Naive B cell (primary cell): ENCODE data around the gene GNA12. TPM values are rescaled to one million over a fixed set of nuclear protein-coding genes. Genes with fewer than 3 reads are reported as not detected.
"Not testable (repeated sequence)": the region's sequence is repeated elsewhere in the genome, so short reads cannot be mapped to it uniquely, and the experiment has no call there.

Experiments
- ATAC-seq, 2 donors: fragments of 150-1000 bp; cut with Tn5 transposase; 2 replicates each; pipeline ENCODE4 v1.10.0; 2021; ENCODE audit warnings: low read depth in 2 of 2, mild to moderate bottlenecking in 2 of 2, moderate library complexity in 2 of 2
- DNase-seq: peaks from one replicate; pipeline ENCODE4 v3.0.0; 2022
- H3K27ac Mint-ChIP-seq, 6 donors: one replicate each; pipeline ENCODE4 v1.8.0; 2020 to 2022; ENCODE audit warnings: mild to moderate bottlenecking in 6 of 6, mixed read lengths in 6 of 6, moderate library complexity in 5 of 6, inconsistent platforms in 2 of 6
- H3K27me3 Mint-ChIP-seq, 3 donors: one replicate each; pipeline ENCODE4 v1.8.0; 2021 to 2022; ENCODE audit warnings: mixed read lengths in 3 of 3, mild to moderate bottlenecking in 1 of 3
- H3K36me3 Mint-ChIP-seq, 2 donors: one replicate each; pipeline ENCODE4 v1.8.0; 2020 to 2022; ENCODE audit warnings: mixed read lengths in 2 of 2, inconsistent platforms in 1 of 2, mild to moderate bottlenecking in 1 of 2
- H3K4me1 Mint-ChIP-seq, 3 donors: one replicate each; pipeline ENCODE4 v1.8.0; 2020 to 2022; ENCODE audit warnings: mixed read lengths in 3 of 3, inconsistent platforms in 1 of 3, mild to moderate bottlenecking in 1 of 3, moderate library complexity in 1 of 3
- H3K4me3 Mint-ChIP-seq, 8 donors: one replicate each; pipeline ENCODE4 v1.8.0; 2020 to 2022; ENCODE audit warnings: mild to moderate bottlenecking in 8 of 8, mixed read lengths in 8 of 8, moderate library complexity in 8 of 8, inconsistent platforms in 2 of 8
- H3K9me3 Mint-ChIP-seq, 7 donors: one replicate each; pipeline ENCODE4 v1.8.0; 2020 to 2022; ENCODE audit warnings: mixed read lengths in 7 of 7, mild to moderate bottlenecking in 5 of 7, inconsistent platforms in 2 of 7, moderate library complexity in 1 of 7
- polyA plus RNA-seq, 6 donors: library from polyadenylated mRNA; unstranded; fragments of 300-500 nt; fragmentation: Illumina TruSeq; gene quantifications; one replicate each; pipeline ENCODE4 v1.2.3, GENCODE V29; 2021; ENCODE audit warnings: low read depth in 6 of 6

GNA12 gene
- polyA plus RNA-seq, 6 donors from 2014 or later = 26.6 to 43.8 (median 34.8) TPM

DNA sequence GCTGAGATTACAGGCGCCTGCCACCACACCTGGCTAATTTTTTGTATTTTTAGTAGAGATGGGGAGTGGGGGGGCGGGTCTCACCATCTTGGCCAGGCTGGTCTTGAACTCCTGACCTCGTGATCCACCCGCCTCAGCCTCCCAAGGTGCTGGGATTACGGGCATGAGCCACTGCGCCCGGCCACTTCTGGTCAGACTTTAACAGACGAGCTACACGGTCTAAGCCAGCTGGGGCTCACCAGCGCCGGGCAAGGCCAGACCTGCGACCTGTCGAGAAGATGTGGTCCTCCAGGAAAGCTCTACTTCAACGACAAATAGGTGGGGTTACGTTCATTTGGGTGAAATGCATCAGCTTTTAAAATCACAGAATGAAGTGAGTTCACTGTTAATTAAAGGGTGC is 120.1 kb downstream of the GNA12 start:
- not testable (repeated sequence) for DNase-seq, H3K27me3 Mint-ChIP-seq, ATAC-seq, H3K9me3 Mint-ChIP-seq, H3K4me3 Mint-ChIP-seq
- Mint-ChIP-seq H3K4me1 (peaks cover 10 to 28% (median 12%) of the 10 kb centered on the region in 3 donors), H3K36me3 (peaks cover 0 to 11% of the 10 kb centered on the region in 2 donors), H3K27ac (peak overlapping the region in 3 of 6 donors; percentile 65 to 83 (median 70))

DNA sequence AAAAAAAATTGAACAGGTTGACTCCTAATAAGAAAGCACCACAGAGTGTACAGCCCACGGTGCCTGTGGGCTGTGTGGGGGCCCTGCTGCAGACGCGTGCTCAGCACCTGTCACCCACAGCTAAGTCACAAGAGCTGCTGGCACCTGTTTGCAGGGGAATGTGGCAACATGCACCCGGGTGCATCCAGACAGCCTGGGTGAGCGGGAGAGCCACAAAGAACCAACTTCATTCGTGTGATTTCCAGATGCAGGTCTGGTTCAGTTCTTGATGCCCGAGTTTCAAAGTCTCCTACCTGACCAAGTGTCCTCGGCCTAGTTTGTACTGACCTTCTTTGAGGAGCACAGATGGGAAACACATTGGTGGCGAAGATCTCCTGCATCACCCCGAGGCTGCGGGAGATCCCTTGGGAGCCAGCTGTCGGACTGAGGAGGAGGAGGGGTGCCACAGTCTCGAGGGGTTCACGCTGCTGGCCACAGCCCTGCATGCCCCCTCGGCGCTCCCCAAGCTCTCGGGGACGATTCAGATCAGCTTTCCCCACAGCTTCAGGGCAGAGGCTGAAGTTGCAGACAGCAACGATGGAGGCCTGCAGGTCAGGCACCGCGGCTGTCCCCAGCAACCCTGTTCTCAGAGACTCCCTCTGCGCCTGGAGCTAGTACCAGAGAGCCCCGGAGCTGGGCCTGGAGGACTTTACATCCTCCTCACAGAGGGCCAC is 120.8 kb downstream of the GNA12 start:
- ATAC-seq = peak in 1 of 2 donors; percentile 22
- peaks cover 0 to 8% of the 10 kb centered on the region in 2 donors for H3K36me3 Mint-ChIP-seq

DNA sequence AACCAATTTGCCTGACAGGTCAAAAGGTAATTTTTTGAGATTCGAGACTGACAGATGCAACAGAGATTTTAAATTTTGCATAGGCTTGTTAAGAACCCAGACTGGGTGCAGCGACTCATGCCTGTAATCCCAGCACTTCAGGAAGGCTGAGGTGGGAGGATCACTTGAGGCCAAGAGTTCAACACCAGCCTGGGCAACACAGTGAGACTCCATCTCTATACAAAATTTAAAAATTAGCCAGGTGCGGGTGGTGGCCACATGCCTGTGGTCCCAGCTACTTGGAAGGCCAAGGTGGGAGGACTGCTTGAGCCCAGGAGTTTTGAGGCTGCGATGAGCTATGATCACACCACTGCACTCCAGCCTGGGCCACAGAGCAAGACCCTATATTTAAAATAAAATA is 121.5 kb downstream of the GNA12 start:
- H3K27ac Mint-ChIP-seq = peak overlapping the region in 2 of 6 donors; percentile 56 to 70
- H3K27me3 Mint-ChIP-seq = no peaks in the 10 kb centered on the region
- peaks cover 0 to 4% of the 10 kb centered on the region in 2 donors for H3K36me3 Mint-ChIP-seq
- no peaks in the 10 kb centered on the region for H3K9me3 Mint-ChIP-seq
- DNase-seq = no peak
- H3K4me1 Mint-ChIP-seq = peaks cover 24 to 39% (median 26%) of the 10 kb centered on the region in 3 donors
- H3K4me3 Mint-ChIP-seq = no peak overlapping the region
- no peak for ATAC-seq

More for the DNA sequence above, 120.8 kb downstream of the GNA12 start:
- Mint-ChIP-seq H3K9me3 (no peaks in the 10 kb centered on the region), H3K4me1 (peaks cover 17 to 35% (median 19%) of the 10 kb centered on the region in 3 donors), H3K27me3 (no peaks in the 10 kb centered on the region), H3K4me3 (no peak overlapping the region), H3K27ac (peak overlapping the region in 5 of 6 donors; percentile 39 to 87 (median 71))
- no peak for DNase-seq

DNA sequence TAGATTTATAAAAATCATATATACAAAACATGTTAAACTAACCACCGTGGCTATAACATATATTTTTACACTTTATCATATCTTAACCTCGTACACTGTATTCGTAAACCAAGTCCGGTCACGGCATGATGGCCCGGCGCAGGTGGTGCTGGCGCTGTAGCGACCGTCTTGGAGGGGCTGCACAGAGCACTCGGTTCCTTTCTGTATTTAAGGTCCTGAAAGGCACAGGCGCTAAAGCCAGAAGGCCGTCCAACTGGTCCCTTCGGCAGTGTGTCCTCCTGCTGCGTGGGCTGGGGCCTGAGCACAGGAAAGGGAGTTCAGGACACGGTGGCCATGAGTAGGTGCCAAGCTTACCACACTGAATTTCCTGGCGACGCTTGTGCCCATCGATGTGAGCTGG is 122.3 kb downstream of the GNA12 start:
- DNase-seq (no peak), ATAC-seq (no peak)
- Mint-ChIP-seq H3K27ac (peak overlapping the region in 2 of 6 donors; percentile 26 to 90), H3K4me1 (peaks cover 30 to 47% (median 34%) of the 10 kb centered on the region in 3 donors), H3K9me3 (no peaks in the 10 kb centered on the region), H3K27me3 (no peaks in the 10 kb centered on the region), H3K36me3 (peaks cover 0 to 4% of the 10 kb centered on the region in 2 donors), H3K4me3 (no peak overlapping the region)

DNA sequence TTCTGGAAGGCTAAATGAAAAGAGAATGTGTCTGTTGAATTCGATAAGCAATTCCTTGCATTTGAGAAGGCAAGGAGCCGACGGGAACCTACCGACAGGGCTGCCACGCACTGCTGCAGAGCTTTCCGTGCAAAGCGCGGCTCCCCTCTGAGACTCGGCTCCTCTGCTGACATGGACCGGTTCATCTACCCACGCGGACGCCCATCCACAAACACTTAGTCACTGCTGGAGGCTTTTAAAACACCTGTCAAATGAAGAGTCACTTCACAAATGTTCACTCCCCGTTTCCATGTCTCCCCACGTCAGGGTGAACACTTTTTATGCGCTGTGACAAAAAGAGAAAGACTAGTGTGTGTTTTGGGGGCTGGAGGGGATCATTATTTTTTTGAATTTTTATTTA is 124.1 kb downstream of the GNA12 start:
- H3K27me3 Mint-ChIP-seq = no peaks in the 10 kb centered on the region
- H3K36me3 Mint-ChIP-seq = peaks cover 0 to 4% of the 10 kb centered on the region in 2 donors
- peak overlapping the region in 4 of 6 donors; percentile 51 to 67 (median 61) for H3K27ac Mint-ChIP-seq

DNA sequence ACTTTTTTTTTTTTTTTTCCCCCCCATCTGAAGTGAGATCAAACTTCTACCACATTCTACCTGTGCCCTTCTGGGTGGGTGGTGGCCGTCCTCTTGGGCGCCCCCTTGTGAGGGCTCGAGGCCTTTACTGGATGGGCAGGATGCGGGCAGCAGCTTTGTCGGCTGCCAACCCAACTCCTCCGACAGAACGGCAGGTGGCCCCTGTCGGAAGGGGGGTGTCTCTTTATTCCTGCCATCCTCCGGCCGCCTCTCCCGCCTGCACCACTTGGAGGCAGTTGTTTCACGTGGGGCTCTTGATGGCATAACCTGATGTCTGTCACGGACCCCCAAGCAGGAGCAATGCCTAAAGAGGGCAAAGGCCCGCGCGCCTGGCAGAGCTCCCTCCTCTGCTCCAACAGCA is 125.1 kb downstream of the GNA12 start:
- Mint-ChIP-seq H3K9me3 (no peaks in the 10 kb centered on the region), H3K4me1 (peaks cover 54 to 74% (median 57%) of the 10 kb centered on the region in 3 donors), H3K36me3 (peaks cover 0 to 5% of the 10 kb centered on the region in 2 donors), H3K27me3 (no peaks in the 10 kb centered on the region), H3K4me3 (peak overlapping the region in 6 of 8 donors; percentile 32 to 86 (median 72)), H3K27ac (peak overlapping the region in 5 of 6 donors; percentile 71 to 91 (median 81))
- DNase-seq (peak; percentile 65), ATAC-seq (peak; percentile 47 to 54)

More for the DNA sequence above, 124.1 kb downstream of the GNA12 start:
- peak overlapping the region in 1 of 8 donors; percentile 64 for H3K4me3 Mint-ChIP-seq
- H3K4me1 Mint-ChIP-seq = peaks cover 47 to 64% (median 52%) of the 10 kb centered on the region in 3 donors
- ATAC-seq (no peak), DNase-seq (no peak)
- no peaks in the 10 kb centered on the region for H3K9me3 Mint-ChIP-seq

DNA sequence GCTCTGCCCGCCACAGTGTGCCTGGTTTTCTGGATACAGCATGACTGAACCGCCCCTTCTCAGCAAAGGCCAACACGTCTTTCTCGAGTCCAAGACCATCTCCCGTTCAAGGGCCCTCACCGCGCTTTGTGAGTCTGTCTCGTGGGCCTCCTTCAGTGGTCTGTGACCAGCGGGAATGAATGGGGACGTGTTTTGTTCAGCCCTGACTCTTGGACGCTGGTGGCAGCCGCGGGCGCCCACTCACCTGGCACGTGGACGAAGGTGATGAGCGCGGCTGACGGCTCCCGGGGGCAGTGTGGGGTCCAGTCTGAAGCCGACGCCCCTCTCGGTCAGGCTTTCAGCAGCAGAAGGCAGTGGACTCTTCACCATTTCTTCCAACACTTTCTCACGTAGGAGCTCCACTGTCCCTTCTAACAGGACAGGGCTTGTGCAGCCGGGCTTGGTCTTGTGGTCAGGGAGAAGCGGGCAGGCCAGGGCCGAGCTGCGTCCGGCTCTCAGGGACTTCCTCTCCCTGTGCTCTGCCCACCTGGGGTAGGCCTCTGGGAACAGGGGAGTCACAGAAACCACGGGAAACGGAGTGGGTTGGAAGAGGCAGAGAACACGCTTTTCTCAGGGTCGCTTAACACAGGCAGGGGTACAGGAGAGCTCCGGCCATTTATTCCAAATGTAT is 125.7 kb downstream of the GNA12 start:
- ATAC-seq (no peak), DNase-seq (no peak)
- Mint-ChIP-seq H3K27ac (peak overlapping the region; percentile 71 to 91 (median 80)), H3K4me1 (peaks cover 54 to 80% (median 57%) of the 10 kb centered on the region in 3 donors), H3K36me3 (peaks cover 0 to 10% of the 10 kb centered on the region in 2 donors), H3K27me3 (no peaks in the 10 kb centered on the region), H3K4me3 (peak overlapping the region; percentile 48 to 86 (median 72)), H3K9me3 (no peaks in the 10 kb centered on the region)

DNA sequence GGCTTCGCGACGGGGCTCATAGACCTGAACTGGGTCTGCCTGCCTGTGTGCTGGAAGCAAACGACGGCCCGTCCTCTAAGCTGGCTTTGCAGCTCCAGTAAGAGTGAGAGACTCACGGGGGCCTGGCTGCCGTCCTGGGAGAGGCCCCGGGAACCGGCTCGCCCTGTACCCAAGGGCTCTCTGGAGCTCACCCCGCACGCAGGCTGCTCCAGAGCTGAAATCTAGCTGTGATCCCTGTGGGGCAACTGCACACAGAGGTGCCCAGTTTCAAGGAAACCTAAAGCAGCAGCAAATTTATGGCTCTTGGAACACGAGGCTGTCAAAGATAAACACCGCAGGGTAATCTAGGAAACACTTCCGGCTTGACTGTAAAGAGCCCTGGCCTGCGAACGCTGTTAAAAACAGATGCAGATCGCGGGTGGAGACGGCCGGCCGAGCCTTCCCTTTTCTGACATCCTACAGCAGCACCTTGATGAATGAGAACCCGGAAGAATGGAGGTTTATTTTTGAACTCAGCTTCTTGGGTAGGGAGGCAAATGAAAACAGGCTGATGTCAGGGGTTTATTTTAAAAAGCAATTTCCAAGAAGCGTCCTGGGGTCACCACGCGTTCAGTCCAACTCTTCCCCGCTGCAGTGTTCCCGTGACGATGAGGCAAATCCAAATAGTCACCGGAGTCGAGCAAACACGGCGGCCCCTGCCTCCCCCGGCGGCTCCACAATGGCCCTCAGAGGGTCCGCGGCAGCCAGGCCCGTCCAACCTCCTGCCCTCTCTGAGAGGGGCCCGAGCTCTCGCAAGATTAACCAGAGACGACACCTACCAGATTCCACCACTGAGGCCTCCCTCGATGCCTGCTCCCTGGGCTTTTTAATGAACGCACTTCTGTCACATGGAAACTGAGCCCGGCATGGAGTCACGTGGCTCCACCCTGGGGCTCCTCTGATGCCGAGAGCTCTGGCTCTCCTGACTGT is 126.5 kb downstream of the GNA12 start:
- H3K27ac Mint-ChIP-seq = peak overlapping the region; percentile 60 to 98 (median 90)
- no peaks in the 10 kb centered on the region for H3K9me3 Mint-ChIP-seq
- peak overlapping the region; percentile 55 to 82 (median 74) for H3K4me3 Mint-ChIP-seq
- ATAC-seq = peak; percentile 51 to 55
- H3K27me3 Mint-ChIP-seq = no peaks in the 10 kb centered on the region
- peaks cover 50 to 75% (median 57%) of the 10 kb centered on the region in 3 donors for H3K4me1 Mint-ChIP-seq
- H3K36me3 Mint-ChIP-seq = peaks cover 0 to 10% of the 10 kb centered on the region in 2 donors
- peak; percentile 57 for DNase-seq

DNA sequence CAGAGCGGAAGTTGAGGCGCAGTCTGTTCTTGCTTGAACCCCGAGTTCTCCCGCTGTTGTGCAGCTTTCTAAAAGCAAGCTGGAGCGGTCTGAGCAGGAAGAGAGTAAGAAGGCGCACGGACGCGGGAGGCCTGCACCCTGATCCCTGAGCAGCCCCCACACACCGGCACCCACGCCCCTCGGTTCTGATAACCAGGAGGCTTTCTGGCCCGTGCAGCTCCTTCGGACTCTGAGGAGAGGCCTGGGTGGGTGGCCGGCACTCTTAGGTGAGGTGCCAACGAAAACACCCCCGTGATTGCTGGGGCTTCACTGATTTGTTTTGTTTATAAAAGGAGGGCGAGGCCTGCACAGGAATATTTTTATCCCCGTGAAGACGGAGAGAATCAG is 127.2 kb downstream of the GNA12 start:
- H3K27ac Mint-ChIP-seq = peak overlapping the region in 4 of 6 donors; percentile 44 to 98 (median 88)
- peak overlapping the region in 7 of 8 donors; percentile 56 to 87 (median 73) for H3K4me3 Mint-ChIP-seq
- peaks cover 0 to 10% of the 10 kb centered on the region in 2 donors for H3K36me3 Mint-ChIP-seq
- ATAC-seq (no peak), DNase-seq (no peak)
- H3K27me3 Mint-ChIP-seq = no peaks in the 10 kb centered on the region
- peaks cover 50 to 75% (median 57%) of the 10 kb centered on the region in 3 donors for H3K4me1 Mint-ChIP-seq
- no peaks in the 10 kb centered on the region for H3K9me3 Mint-ChIP-seq

DNA sequence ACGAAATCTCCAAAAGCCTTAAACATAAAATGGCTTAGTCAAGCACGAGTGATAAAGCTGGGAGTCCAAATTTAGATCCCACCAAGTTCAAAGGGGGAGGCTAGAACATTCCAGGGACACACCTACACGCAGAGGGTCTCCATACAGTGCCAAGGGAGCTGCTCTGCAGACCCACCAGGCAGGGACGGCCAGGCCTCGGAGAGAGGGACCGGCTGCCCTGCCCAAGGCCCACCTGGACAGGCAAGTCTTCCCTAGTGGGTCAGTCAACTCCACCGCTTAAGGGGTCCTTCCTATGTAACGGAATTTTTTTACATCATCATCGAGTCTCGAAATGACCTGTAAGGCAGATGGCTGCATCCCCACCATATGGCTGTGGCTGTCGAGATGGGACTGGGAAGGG is 127.6 kb downstream of the GNA12 start:
- peaks cover 50 to 74% (median 57%) of the 10 kb centered on the region in 3 donors for H3K4me1 Mint-ChIP-seq
- peaks cover 0 to 10% of the 10 kb centered on the region in 2 donors for H3K36me3 Mint-ChIP-seq
- ATAC-seq (no peak), DNase-seq (no peak)
- peak overlapping the region in 5 of 6 donors; percentile 24 to 98 (median 84) for H3K27ac Mint-ChIP-seq
- H3K27me3 Mint-ChIP-seq = no peaks in the 10 kb centered on the region
- peak overlapping the region in 7 of 8 donors; percentile 63 to 87 (median 73) for H3K4me3 Mint-ChIP-seq
- H3K9me3 Mint-ChIP-seq = no peaks in the 10 kb centered on the region

DNA sequence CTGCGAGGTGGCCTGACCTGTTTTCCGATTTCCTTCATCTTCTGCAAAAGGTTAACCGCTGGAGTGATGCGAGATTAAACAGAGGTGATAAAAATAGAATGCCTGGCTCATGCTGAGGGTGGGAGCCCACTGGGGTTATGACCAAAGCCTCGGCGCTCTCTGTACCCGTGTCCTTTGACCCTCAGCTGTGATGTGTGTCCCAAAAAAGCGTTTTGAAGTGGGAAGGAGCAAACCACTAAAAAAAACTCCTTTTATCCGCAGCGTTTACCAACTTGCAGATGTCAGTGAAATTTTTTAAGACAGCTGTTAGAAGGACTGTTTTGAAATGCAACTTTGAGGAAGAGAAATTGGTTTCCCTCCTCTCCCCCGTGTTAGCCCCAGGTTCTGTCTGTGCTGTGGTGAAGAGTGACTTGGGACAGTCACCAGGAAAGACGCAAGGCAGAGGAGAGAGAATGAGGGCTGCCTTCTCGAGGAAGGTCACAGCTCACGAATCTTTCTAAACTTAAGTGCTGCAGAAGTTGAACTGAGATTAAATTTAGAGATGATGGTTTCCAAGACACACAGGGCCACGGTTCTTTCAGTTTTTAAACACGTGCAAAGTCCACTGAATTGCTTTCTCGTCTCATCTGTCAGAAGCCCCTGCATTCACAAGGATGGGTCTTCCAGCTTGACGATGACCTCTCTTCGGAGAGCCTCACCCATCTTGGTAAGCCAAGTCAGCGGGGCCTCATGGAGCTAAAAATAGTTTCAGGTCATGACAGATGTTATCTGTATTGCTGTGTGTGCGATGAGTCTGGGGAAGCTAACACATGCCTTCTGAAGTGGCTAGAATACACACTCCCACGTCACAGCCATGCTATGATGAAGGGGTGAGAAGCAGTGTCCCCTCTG is 128.5 kb downstream of the GNA12 start:
- H3K27ac Mint-ChIP-seq = peak overlapping the region; percentile 71 to 91 (median 78)

DNA sequence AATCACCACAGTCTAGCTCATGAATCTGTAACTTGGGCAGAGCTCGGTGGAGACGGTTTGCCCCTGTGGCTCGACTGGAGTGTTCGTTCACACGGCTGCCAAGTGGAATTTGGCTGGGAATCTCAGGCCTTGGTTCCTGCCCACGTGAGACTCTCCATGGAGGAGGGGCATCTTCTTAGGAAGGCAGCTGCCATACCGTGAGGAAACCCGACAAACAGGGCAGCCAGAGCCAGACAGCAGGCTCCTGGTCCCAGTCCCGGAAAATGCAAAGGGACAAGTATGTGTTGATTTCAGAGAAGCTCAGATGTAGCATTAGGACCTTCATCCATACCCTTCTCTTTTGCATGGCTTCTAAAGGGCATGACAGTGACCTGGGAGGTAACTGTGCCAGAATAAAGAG is 129.5 kb downstream of the GNA12 start:
- H3K4me1 Mint-ChIP-seq = peaks cover 61 to 77% (median 69%) of the 10 kb centered on the region in 3 donors
- peak overlapping the region in 7 of 8 donors; percentile 15 to 80 (median 69) for H3K4me3 Mint-ChIP-seq
- DNase-seq (no peak), ATAC-seq (no peak)
- peaks cover 0 to 5% of the 10 kb centered on the region in 2 donors for H3K36me3 Mint-ChIP-seq
- peak overlapping the region in 4 of 6 donors; percentile 44 to 84 (median 56) for H3K27ac Mint-ChIP-seq
- no peaks in the 10 kb centered on the region for H3K9me3 Mint-ChIP-seq
- no peaks in the 10 kb centered on the region for H3K27me3 Mint-ChIP-seq

More for the DNA sequence above, 128.5 kb downstream of the GNA12 start:
- Mint-ChIP-seq H3K36me3 (peaks cover 0 to 5% of the 10 kb centered on the region in 2 donors), H3K9me3 (no peaks in the 10 kb centered on the region), H3K4me3 (peak overlapping the region; percentile 58 to 86 (median 71)), H3K27me3 (no peaks in the 10 kb centered on the region), H3K4me1 (peaks cover 52 to 73% (median 60%) of the 10 kb centered on the region in 3 donors)
- ATAC-seq = peak; percentile 35 to 37
- no peak for DNase-seq
